B cell (primary cell): ENCODE measurements around the gene FMC1. TPM values are rescaled to one million over a fixed set of nuclear protein-coding genes. Genes with fewer than 3 reads are reported as not detected.

Experiments
- ATAC-seq: fragments of 200-7000 bp; cut with Tn5 transposase; one replicate; pipeline ENCODE4 v1.10.0; 2021; ENCODE audit warnings: low read depth, mild to moderate bottlenecking, moderate number of reproducible peaks, moderate library complexity
- CTCF ChIA-PET: fragments of 350-600 bp; sonication (Branson Sonifier 250); formaldehyde crosslinking; loops from one replicate; lab custom pipeline; 2021; ENCODE audit warnings: antibody characterized with exemption, inconsistent platforms; lab: Charles Lee
- POLR2A ChIA-PET: fragments of 350-600 bp; sonication (Branson Sonifier 250); formaldehyde crosslinking; loops from one replicate; lab custom pipeline; 2021; ENCODE audit warnings: antibody characterized with exemption; lab: Charles Lee
- DNase-seq: peaks from one replicate; pipeline ENCODE4 v3.0.0; 2013
- H2AFZ ChIP-seq: 2 replicates; pipeline ENCODE4 v1.6.1; 2012; ENCODE audit warnings: mild to moderate bottlenecking, low read depth, low read length; ENCODE audit not compliant: insufficient read depth, poor library complexity, severe bottlenecking
- H3K27ac ChIP-seq, 2 donors: 1 replicate in 1 of 2; 2 replicates in 1 of 2; pipeline ENCODE4 v1.5.1; 2012 to 2013; ENCODE audit warnings: low read length in 2 of 2, mild to moderate bottlenecking in 2 of 2, moderate library complexity in 1 of 2
- H3K27me3 ChIP-seq, 4 experiments: fragments of 200-600 bp in 1 of 4; sonication (generic) in 1 of 4; replicated peaks in 1 of 4; 1 replicate in 2 of 4; 2 replicates in 2 of 4; pipeline versions ENCODE4 v1.6.1 to v1.7.0; 2013 to 2016; ENCODE audit warnings: low read length in 3 of 4, mild to moderate bottlenecking in 2 of 4, mixed read lengths in 1 of 4, moderate library complexity in 1 of 4; ENCODE audit not compliant: insufficient read depth in 4 of 4, control insufficient read depth in 3 of 4; ENCODE audit errors: control extremely low read depth in 1 of 4
- H3K36me3 ChIP-seq, 2 experiments: replicated peaks in 1 of 2; 1 replicate in 1 of 2; 2 replicates in 1 of 2; pipeline versions ENCODE4 v1.6.1 to v1.7.1; 2013; ENCODE audit warnings: low read length in 1 of 2; ENCODE audit not compliant: insufficient read depth in 2 of 2, control insufficient read depth in 1 of 2; ENCODE audit errors: control extremely low read depth in 1 of 2, extremely low read depth in 1 of 2
- H3K4me1 ChIP-seq, 2 donors: fragments of 200-600 bp in 1 of 2; sonication (generic) in 1 of 2; 1 replicate in 1 of 2; 2 replicates in 1 of 2; pipeline versions ENCODE4 v1.5.1 to v1.6.1; 2013 to 2017; ENCODE audit warnings: low read length in 2 of 2; ENCODE audit not compliant: control insufficient read depth in 2 of 2, insufficient read depth in 2 of 2
- H3K4me2 ChIP-seq: replicated peaks from 2 replicates; pipeline ENCODE3; 2012; ENCODE audit warnings: mild to moderate bottlenecking, low read depth, low read length; ENCODE audit not compliant: poor library complexity, severe bottlenecking
- H3K4me3 ChIP-seq, 5 experiments: fragments of 200-600 bp in 1 of 5; sonication (generic) in 1 of 5; 1 replicate in 3 of 5; 2 replicates in 2 of 5; pipeline versions ENCODE4 v1.5.1 to v1.7.0; 2011 to 2016; ENCODE audit warnings: low read length in 4 of 5, mild to moderate bottlenecking in 4 of 5, low read depth in 2 of 5, control low read depth in 1 of 5, moderate library complexity in 1 of 5; ENCODE audit not compliant: insufficient read depth in 1 of 5; ENCODE audit errors: control extremely low read depth in 1 of 5, extremely low read depth in 1 of 5
- H3K79me2 ChIP-seq: fragments of 200-600 bp; sonication (generic); one replicate; pipeline ENCODE4 v1.6.0; 2016; ENCODE audit warnings: low read length; ENCODE audit not compliant: control insufficient read depth, insufficient read depth
- H3K9ac ChIP-seq: fragments of 200-600 bp; sonication (generic); 2 replicates; pipeline ENCODE4 v1.6.1; 2017; ENCODE audit warnings: mild to moderate bottlenecking, low read length, moderate library complexity
- H3K9me3 ChIP-seq, 3 donors: one replicate each; pipeline versions ENCODE4 v1.6.1 to v1.7.1; 2013; ENCODE audit warnings: low read length in 2 of 3; ENCODE audit not compliant: control insufficient read depth in 2 of 3, insufficient read depth in 1 of 3; ENCODE audit errors: control extremely low read depth in 1 of 3
- H4K20me1 ChIP-seq: 2 replicates; pipeline ENCODE4 v1.6.0; 2012; ENCODE audit warnings: mild to moderate bottlenecking, low read length; ENCODE audit not compliant: insufficient read depth, control insufficient read depth, poor library complexity, severe bottlenecking
- H3K27ac Mint-ChIP-seq: one replicate; pipeline ENCODE4 v1.8.0; 2021; ENCODE audit warnings: mixed read lengths
- H3K27me3 Mint-ChIP-seq: one replicate; pipeline ENCODE4 v1.8.0; 2021; ENCODE audit warnings: mixed read lengths
- H3K4me1 Mint-ChIP-seq: one replicate; pipeline ENCODE4 v1.8.0; 2021; ENCODE audit warnings: mixed read lengths
- H3K4me3 Mint-ChIP-seq: one replicate; pipeline ENCODE4 v1.8.0; 2021; ENCODE audit warnings: mixed read lengths
- H3K9me3 Mint-ChIP-seq: one replicate; pipeline ENCODE4 v1.8.0; 2022; ENCODE audit warnings: mixed read lengths; ENCODE audit not compliant: insufficient read depth
- EZH2 ChIP-seq: IDR thresholded peaks from 2 replicates; pipeline ENCODE4 v1.6.1; 2012; ENCODE audit warnings: borderline replicate concordance, low read depth, mild to moderate bottlenecking, moderate library complexity, low read length; ENCODE audit not compliant: insufficient read depth, poor library complexity, severe bottlenecking
- WGBS: methylation state at CpG from one replicate; pipeline ENCODE4 v1.1.5; 2013; ENCODE audit warnings: missing lambda C conversion rate; ENCODE audit not compliant: insufficient coverage; 5-methylcytosine and 5-hydroxymethylcytosine counted together
- intact Hi-C: fragments of 100-400 bp; cut with micrococcal nuclease; formaldehyde crosslinking; loops from one replicate; pipeline ENCODE4 v1.10.0; 2022
- polyA plus RNA-seq: library from polyadenylated mRNA; depleted of rRNA; stranded (reverse); fragments of >200 nt; gene quantifications from 2 replicates; pipeline ENCODE4 v1.2.3, GENCODE V29; 2012
- total RNA-seq, 2 donors: library from RNA; stranded (reverse); fragments of 120-200 nt in 1 of 2; gene quantifications; 1 replicate in 1 of 2; 2 replicates in 1 of 2; pipeline versions ENCODE4 v1.2.3 to v1.2.4, GENCODE V29; 2013 to 2022
- TF ChIP-seq, protein P1 (sequence below): fragments of 200-600 bp; IDR thresholded peaks from one replicate; pipeline ENCODE4 v1.8.0; 2022; ENCODE audit warnings: antibody characterized with exemption, mild to moderate bottlenecking

The FMC1 gene
- total and polyA plus RNA-seq, 2 donors (not counting 1 experiment from before 2014, with no cell fraction given), result 5.3 to 18.3 TPM

DNA sequence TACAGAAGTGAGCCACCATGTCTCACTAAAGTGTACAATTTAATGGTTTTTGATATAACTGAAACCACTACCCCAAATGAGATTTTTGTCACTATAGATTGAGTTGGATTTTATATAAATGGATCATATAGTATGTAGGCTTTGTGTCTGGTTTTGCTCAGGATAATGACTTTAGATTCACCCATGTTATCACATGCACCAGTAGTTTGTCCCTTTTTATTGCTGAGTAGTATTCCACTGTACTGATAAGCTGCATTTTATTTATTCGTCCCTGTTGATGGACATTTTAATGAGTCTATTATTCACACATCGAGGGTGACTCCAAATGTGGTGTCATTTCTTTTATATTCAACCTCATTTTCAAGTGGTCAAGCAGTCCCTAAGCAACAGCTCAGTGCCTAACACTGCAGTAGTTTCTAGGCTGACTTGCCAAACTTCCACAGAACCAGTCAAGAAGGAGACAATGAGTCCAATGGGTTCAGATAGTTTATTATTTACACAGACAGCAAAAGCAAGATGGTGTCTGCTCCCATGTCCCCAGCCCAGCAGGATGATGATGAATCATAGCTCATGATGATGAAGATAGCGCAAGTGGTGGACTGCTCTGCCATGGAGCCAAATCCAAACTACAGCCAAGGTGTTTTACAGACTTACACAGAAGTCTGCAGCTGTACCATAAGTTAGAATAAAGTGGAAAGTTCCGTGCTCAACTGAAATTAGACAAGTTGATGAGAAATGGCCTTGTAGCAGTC, 6.6 kb upstream of the FMC1 start:
- no peak overlapping the region for H3K4me2 ChIP-seq
- ChIA-PET CTCF (no interaction called here), POLR2A (no interaction called here)
- intact Hi-C loops, result no loop called here
- peaks cover 2% of the 10 kb centered on the region for H3K9me3 Mint-ChIP-seq
- H3K36me3 ChIP-seq, result no peaks in the 10 kb centered on the region
- ATAC-seq (no peak), DNase-seq (no peak)
- no peaks in the 10 kb centered on the region for H4K20me1 ChIP-seq
- H3K9ac ChIP-seq, result no peak overlapping the region
- H3K27ac Mint-ChIP-seq, result no peak overlapping the region
- 100% methylated on average over 2 of the region's 4 CpGs for WGBS
- H3K27me3 ChIP-seq, result no peaks in the 10 kb centered on the region
- no peak overlapping the region for H3K4me3 Mint-ChIP-seq
- no peak overlapping the region for H2AFZ ChIP-seq
- no peaks in the 10 kb centered on the region for H3K79me2 ChIP-seq
- no peak overlapping the region for H3K27ac ChIP-seq
- H3K4me1 ChIP-seq, result no peaks in the 10 kb centered on the region
- no peak for TF ChIP-seq EZH2
- TF ChIP-seq, protein P1, sequence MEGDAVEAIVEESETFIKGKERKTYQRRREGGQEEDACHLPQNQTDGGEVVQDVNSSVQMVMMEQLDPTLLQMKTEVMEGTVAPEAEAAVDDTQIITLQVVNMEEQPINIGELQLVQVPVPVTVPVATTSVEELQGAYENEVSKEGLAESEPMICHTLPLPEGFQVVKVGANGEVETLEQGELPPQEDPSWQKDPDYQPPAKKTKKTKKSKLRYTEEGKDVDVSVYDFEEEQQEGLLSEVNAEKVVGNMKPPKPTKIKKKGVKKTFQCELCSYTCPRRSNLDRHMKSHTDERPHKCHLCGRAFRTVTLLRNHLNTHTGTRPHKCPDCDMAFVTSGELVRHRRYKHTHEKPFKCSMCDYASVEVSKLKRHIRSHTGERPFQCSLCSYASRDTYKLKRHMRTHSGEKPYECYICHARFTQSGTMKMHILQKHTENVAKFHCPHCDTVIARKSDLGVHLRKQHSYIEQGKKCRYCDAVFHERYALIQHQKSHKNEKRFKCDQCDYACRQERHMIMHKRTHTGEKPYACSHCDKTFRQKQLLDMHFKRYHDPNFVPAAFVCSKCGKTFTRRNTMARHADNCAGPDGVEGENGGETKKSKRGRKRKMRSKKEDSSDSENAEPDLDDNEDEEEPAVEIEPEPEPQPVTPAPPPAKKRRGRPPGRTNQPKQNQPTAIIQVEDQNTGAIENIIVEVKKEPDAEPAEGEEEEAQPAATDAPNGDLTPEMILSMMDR, result no peak
- H3K9me3 ChIP-seq, result peaks cover 0 to 2% (median 0%) of the 10 kb centered on the region in 3 donors
- peaks cover 9% of the 10 kb centered on the region for H3K4me1 Mint-ChIP-seq
- peaks cover 5% of the 10 kb centered on the region for H3K27me3 Mint-ChIP-seq
- H3K4me3 ChIP-seq, result no peak overlapping the region

DNA sequence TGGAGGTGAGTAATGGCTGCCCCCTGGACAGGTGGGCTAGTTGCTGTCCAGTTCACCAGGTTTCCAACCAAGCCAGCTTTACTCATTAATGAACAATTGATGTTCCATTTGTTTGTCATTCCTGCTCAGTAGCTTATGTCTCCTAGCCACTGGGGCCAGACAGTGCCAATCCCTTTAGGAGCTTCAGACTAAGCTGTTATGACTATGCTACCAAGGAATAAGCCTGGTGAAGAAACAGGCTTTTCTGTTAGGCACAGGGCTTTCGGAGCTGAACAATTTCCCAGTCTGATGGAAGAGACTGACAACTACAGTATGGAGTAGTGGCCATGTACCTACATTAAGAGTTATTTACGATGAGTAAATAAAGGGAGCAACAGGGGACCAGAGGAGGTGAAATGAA, 2.1 kb upstream of the FMC1 start:
- H3K9me3 Mint-ChIP-seq, result no peaks in the 10 kb centered on the region
- no peak for DNase-seq
- peaks cover 24% of the 10 kb centered on the region for H3K4me1 Mint-ChIP-seq
- no peak overlapping the region for H3K27ac ChIP-seq
- H3K27me3 ChIP-seq, result no peaks in the 10 kb centered on the region
- peaks cover 0 to 10% (median 0%) of the 10 kb centered on the region in 3 donors for H3K9me3 ChIP-seq
- H3K4me3 Mint-ChIP-seq, result peak overlapping the region; percentile 96
- ChIA-PET POLR2A (interaction anchor here (0.7 to 2.2 kb wide), 2 partner anchors 20 to 226 kb away, joined by 3 to 28 read pairs; partner anchors contain the start of gene LUC7L2), CTCF (interaction anchor here (0.7 to 2.6 kb wide), 2 partner anchors 21 to 1672 kb away, joined by 5 to 16 read pairs; partner anchors contain the start of gene LUC7L2)
- WGBS, result 100% methylated on average over 2 of the region's 2 CpGs
- H3K9ac ChIP-seq, result no peak overlapping the region
- intact Hi-C loops, result no loop called here
- no peaks in the 10 kb centered on the region for H3K36me3 ChIP-seq
- no peaks in the 10 kb centered on the region for H4K20me1 ChIP-seq
- no peak overlapping the region for H3K4me3 ChIP-seq
- peaks cover 10% of the 10 kb centered on the region for H3K27me3 Mint-ChIP-seq
- no peak overlapping the region for H3K4me2 ChIP-seq
- peaks cover 17% of the 10 kb centered on the region for H3K79me2 ChIP-seq
- H3K27ac Mint-ChIP-seq, result peak overlapping the region; percentile 79
- no peak for ATAC-seq
- TF ChIP-seq, protein P1, result no peak
- TF ChIP-seq EZH2, result no peak
- no peak overlapping the region for H2AFZ ChIP-seq
- peaks cover 10 to 23% of the 10 kb centered on the region in 2 donors for H3K4me1 ChIP-seq
